ENCODE results near the gene DUSP10.
A peak's percentile ranks its signal among the peaks of the same experiment; 100 is the strongest.

DUSP10 gene

DNA sequence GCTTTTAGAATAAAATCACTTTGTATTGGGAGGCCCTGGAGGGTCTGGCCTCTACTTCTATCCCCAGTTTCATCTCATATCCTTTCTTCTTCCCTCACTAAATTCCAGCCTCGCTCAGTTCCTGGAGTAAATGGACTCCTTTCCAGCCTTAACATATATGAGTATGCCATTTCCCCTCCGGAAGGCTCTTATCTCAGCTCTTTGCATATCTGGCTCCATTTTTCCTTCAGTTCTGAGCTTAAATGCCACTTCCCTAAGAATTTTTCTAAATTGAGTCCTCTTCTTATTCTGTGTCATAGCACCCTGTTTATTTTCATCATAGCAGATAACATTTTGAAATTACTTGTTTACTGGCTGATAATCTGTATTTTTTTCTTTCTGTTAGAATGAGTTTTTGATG is 20.2 kb upstream of the DUSP10 start:
- DNase-seq: no peak

DNA sequence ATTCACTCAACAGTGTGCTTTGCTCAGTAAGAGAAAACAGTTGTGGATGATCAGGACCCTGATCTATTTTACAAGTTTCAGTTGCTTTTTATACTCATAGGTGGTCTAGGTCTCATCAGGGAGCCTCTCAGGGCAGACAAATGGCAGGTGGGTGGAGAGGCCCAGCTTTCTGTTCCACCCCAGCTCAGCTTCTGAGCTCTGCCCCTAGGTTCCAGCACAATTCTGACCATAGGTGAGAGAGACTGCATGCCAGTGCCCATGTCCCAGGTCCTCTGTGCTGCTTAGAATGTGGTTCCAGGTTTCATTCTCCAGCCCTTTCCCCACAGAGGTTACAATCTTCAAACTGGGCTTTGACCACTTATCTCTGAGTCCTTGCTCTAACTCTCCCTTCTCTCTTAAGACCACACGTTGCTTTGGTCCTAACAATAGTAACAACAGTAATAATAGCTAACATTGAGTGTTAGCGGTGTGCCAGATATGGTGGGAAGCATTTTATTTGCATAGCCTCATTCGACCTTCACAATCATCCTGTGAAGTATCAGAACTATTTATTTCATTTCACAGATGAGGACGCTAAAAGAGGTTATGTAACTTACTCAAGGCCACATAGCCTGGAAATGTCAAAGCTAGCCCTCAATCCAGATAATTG is 19.6 kb upstream of the DUSP10 start:
- no peak for DNase-seq

DNA sequence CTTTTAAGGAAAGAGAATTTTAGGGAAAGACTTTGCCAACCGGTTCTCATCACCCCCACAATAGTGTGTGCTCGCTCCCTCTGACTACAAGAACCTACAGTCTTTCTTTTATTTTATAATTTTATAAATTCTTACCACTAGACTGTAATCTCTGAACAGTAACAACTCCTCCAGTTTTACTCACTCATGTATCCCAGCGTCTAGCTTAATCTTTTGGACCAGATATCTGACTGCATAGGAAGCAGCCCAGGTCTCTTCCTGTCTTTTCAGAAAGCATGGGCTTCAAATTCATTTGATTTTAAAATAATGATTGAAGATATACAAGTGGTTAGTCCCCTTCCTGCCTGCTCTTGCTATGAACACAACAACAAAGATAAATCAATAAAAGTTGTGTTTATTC is 19.0 kb upstream of the DUSP10 start:
- no peak for DNase-seq

DNA sequence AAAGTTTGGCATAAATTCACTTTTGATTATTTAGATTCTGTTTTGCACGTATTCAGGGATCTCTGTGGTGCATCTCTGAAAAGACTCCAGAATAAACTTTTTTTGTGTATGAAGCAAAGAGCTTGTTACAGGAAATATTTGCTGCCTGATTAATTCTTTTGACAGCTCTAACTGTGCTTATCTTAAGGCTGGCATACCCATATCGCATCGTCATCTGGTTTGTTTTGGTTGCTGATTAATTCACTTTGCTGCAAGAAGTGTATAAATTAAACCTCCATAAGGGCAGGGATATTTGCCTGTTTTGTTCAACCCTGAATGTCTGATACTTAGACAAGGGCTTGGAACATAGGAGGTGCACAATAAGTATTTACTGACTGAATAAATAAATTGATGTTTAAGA is 17.5 kb upstream of the DUSP10 start:
- peak; percentile 56 for DNase-seq

DNA sequence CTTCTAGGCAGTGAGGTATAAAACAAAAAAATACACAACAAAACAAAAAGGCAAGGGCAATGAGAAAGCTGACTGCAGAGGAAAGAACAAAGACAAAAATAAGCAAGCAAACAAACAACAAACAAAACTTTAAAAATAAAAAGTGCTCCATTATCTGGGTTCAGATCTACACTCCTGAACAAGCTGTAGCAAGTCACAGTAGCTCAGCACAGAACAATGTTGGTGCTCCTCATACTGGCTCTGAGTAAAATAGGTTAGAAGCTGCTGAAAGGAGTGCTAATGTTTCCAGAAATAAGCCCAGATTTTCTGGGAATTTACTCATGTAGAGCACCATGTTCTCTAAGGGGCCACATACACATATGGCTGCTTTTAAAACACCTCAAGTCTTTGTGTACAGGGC is 16.6 kb upstream of the DUSP10 start:
- DNase-seq: no peak

DNA sequence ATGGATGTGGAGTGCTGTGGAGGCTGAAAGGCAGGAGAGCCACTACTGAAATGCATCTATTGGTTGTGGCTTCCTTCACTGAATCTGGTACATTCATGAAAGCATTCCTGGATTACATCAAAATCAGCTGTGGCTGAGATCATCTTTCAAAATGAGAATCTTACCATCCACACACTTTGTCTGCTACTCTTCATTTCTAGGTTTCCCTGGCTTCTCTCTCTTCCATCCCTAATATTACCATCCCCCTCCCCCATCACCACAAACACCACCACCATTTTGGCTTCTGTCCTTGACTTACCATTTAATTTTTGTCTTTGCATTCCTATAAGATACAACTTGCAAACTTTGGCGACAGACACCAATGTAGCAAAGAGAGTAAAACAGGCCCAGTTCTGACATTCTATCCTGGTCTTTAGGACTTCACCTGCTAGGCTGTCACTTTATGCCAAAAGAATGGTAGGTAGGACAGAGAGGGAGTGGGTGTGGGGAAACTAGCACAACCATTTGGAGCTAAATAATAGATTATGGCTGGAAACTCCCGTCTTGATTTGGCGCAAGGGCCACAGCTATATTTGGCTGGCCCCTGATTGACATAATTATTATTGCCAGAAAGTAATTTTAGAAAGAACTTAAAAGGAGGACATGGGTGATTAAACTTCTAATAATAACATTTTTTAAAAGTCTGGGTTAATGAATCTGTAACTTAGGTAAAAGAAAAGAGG is 15.1 kb upstream of the DUSP10 start:
- no peak for DNase-seq

DNA sequence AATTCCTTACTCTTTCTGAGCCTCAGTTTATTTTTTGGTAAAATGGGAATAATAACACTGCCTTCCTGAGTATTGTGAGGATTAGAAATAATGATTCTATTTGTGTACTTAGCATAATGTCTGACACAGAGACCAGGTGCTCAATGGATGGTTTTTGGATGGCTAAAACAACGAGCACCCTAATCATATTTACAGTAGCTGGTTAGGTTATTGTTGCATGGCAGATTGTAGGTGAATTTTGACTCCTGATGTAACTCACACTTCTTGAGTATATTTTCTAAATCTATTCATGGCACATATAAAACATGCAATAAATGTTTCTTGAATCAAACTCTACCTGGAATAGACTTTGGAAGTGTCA is 11.9 kb upstream of the DUSP10 start:
- DNase-seq: no peak

DNA sequence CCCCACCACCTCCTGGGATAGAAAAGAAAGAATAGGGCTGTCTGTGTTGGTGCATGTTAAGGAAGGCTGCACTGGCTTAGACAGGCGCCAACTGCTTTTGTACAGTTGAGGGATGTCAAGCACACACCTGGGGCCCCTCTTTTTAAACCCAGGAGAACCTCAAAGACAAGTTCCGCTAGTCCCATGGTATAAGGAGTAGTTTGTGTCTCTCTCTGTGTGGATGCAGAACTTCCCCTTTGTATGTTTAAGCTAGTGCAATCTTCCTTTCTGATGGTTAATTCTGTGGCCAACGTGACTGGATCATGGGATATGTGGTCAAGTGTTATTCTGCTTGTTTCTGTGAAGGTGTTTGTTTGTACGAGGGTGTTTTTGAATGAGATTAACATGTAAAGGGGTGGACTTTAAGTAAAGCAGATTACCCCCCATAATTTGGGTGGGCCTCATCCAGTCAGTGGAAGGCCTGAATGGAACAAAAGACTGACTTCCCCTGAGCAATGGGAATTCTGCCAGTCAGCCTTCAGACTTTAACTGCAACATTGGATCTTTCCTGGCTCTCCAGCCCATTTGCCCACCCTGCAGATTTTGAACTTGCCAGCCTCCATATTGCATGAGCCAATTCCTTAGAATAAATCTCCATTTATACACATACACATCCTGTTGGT is 9.5 kb upstream of the DUSP10 start:
- DNase-seq: no peak

DNA sequence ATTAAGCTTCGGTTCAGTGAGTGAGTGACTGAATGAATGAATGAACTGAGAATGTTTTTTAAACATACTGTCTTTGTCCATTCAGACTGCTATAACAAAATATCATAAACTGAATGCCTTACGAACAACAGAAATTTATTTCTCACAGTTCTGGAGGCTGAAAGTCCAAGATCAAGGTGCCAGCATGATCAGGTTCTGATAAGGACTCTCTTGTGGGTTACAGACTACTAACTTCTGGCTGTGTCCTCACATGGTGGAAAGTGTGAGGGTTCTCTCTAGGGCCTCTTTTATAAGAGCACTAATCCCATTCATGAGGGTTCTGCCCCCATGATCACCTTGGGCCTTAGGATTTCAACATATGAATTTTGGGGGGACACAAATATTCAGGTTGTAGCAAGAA is 7.1 kb upstream of the DUSP10 start:
- DNase-seq: no peak

DNA sequence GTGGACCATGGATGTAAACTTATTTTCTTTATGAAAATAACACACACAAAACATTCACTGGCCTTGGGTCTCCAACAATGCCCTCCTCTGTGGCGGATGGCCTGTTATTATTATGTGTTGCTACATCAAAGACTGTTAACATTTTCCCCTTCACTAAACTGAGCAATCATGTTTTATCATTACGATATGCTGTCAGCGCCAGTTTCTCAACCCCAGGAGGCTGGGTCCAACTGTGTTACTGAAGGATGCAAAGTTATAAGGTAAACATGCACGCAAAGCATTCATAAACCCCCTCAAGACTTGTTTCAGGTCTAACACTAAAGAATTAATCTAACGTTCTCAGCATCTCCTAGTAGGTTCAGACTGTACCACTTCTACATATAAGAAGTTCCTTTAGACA is 6.0 kb upstream of the DUSP10 start:
- DNase-seq: no peak

DNA sequence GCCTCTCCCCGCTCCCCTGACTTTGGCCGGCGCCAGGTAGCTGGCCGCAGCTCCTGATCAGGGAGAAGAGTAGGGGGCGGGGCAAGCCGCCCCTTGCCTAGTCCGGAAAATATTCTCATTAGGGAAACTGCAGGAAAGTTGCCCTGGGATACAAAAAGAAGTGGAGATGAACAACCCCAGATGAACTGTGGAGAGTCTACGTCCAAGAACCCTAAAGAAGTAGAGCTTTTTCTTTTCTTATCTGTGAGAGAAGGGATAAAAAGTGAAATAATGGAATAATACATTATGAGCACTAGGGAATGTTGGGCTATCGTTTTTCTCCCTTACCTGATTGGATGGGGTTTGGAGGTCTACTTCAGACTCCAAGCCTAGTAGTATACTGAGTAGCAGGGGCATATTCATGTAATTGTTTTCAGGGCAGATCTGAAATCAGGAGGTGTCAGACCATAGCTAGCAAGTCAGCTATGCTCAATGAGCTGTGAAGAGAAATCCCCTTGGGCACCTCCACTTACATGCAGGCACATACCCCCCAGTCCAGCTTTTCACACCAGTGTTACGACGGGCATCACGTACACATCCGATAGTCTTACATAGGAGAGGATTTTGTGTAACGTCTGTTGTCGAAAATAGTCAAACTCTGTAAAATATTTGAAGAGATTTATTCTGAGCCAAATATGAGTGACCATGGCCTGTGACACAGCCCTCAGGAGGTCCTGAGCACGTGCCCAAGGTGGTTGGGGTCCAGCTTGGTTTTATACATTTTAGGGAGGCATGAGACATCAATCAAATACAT is 1.7 kb upstream of the DUSP10 start:
- no peak for DNase-seq

DNA sequence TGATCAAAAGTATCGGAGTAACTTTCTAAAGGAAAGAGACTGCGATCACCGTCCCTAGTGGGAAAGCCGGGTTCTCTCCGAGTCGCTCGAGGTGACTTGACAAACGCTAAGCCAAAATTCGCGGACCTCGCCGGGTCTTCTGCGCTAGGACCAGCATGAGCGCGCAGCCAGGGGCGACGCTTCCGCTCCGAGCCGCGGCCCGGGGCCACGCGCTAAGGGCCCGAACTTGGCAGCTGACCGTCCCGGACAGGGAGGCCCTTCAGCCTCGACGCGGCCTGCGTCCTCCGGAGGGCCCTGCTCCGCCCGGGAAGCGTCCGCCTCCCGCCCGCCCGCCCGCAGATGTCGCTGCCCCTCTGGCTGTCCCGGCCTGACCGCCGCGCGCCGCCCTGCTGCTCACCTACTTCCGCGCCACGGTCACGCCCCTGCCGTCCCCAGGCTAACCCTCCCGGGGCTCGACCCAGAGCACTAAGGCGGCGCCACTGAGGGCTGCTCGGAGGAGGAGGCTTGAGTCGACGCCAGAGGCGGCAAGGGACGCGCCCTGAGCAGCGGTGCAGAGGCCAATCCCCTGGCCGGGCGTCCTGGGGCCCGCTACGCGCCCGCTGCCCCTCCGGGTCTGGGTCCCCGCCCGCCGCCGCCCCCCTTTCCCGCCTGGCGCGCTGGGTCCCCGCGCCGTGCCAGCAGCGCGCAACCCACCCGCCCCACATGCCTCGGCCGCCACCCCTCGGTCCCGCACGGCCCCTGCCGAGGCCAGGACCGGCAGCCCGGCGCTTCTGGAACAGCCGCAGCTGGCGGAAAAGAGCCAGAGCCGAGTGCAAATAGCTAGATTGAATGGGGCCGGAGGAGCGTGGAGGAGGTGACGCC is 896 bp upstream of the DUSP10 start:
- DNase-seq: peak; percentile 80

DNA sequence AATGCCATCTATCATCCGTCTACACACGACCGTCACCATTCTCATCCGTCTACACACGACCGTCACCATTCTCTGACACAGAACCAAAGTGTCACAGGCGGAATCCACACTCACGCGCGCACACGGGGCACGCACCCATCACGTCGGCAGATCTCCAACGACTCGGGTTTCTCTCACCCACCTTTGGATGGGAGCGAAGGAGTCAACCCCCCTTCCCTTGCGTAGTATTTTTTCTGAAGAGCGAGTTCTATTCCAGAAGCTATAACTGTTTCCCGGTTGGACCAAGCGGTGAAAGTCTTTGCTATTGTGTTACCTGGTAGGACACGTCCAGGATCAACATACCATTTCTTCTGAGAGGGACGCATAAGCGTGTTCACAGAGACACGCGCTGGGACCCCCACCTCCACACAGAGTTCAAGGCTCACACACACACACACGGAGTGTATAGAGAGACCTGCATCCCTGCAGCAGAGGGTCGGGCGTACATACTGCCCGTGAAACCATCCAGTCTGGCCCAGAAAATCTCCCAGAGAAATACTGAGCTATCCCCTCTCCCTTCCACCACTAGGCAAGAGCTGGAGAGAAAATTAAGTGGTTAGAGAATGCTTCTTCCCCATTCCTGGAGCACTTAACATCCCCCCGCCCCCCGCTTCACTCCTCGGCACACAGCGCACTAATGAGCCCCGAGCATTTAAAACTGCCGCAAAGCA is 741 bp downstream of the DUSP10 start:
- DNase-seq: peak; percentile 57

DNA sequence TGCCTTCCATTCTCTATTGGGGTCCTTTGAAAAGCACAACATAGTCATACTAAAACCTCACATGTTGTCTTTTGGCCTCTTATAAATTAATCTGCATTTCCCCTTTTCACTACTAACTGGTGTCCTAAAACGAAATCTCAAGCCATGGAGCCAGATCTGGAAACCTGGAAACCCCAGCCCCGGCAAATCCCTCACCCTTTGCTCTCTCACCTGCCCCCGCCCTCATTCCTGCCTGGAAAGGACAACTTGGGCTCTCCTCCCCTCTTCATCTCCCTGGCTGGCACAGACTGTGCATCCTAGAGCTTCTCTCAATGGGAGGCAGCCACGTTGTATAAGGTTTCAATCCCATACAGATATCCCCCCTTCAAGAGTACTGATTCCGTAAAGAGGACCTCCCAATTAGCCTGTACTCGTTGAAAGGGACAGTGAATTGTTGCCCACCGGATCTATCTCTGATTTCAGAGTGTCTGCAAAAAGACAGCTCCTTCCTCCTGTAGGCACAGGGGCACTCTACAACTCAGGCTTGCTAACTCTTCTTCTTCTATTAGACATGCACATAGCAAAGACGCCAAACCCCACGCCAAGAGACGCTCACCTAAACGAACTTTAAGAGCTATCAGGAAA is 1.4 kb downstream of the DUSP10 start:
- DNase-seq: no peak

DNA sequence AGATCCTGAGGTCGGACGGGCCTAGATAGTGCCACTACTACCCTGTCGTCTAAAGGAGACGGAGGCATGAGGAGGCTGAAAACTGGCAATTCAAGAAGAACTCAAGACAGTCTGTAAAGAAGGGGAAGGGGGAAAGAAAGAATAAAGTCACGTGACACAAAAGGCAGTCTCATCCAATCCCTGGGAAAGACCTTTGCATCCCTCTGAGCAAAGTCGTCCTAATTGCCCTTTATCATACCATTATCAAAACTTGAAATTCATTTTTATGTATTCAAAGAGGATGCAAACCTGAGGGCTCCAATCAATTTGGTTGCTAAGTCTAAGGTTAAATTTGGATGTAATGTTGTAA is 2.2 kb downstream of the DUSP10 start:
- DNase-seq: no peak

DNA sequence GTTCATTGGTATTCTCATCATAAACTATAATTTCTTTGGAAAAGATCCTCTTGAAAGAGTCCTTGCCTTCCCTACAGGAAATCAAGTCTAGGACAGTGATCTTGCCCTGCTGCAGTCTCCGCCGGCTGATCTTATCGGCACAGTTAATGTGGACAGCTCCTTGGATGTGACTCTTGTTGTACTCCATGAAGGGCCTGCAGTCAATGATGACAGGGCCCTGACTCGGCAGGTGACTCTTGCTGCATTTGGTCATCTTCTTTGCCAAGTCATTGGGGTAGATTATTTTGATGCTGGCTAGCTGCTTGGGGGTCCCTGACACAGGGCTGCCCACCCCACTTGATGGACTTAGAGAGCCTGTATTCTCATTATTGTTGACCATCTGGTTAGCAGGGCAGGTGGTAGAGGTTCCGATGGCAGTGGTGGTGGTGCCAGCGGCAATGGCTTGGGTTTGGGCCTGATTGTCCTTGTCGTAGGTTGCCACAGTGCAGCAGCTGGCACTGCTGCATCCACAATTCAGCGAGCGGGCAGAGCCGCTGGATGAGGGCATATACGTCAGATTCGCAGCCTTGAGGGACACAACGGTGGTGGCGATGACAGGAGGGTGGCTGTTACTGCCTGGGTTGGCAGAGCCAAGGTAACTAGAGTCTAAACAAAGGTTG is 2.7 kb downstream of the DUSP10 start:
- DNase-seq: no peak

DNA sequence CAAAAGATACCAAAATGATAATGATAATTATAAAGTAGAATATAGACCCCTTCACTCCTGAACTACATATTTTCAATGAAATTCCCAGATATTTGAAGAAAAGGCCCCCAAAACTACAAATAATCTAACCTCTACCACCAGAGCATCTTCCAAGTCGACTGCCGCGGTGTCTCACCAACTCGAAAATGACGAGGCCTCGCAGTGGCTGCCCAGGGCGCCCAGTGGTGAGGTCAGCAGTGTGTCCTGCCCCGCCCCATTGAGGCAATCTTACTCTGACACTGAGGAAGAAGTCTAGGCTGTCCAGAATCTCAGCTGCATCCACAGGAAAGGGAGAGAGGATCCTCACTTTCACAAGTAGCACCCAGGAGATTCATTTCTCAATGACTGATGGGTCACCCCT is 5.2 kb downstream of the DUSP10 start:
- DNase-seq: no peak

DNA sequence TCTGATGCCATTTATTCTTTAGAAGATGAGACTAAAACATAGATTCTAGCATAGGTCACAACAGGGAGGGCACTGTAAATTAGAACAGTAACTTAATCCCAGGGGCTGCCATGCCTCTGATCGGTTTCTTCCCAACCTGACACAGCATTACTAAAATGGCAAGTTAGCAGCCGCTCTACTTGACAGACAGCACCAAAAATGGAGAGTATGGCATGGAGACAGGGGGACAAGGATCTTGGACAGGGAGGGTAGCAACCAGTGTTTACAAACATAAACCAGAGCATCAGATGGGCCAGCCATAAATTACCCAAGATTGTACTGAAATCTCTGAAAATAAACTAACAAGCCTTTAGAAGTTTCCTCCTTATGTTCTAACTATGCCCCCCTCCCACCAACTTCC is 5.9 kb downstream of the DUSP10 start:
- no peak for DNase-seq

DNA sequence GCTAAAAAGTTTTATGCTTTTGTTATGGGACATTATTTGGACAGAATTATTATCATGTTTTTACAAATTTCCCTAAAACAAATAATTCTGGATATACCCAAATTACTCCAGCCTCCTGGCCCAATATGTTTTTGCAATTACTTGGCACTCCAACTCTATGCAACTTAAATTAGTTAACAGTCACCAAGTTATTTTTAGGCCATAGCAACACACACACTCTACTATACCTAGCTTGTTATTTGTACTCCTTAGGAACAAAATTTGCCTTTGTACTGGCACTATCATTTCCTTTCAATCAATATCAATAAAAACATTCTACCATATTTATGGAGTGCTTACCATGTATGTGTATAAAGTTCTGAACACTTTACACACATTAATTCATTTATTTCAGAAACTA is 7.7 kb downstream of the DUSP10 start:
- no peak for DNase-seq

DNA sequence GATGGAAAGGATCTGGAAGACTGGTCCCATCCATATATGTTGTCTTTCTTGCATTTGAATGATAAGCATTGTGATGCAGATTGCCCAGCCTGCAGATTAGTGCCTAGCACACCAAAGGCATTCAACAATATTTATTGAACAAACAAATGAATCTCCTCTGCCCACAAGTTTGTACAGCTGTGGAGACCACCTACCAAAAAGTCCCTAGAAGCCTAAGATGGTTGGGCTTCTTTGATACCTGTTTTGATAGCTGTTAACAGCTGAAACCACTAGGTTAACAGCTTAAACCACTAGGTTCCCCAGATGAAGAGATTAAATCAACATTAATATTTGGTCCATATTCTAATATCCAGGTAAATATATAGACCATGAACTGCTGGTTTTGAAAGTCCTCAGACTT is 9.8 kb downstream of the DUSP10 start:
- no peak for DNase-seq

All from fibroblast of skin of back (primary cell).